ENCODE data around the gene OR5H15. TPM values are rescaled to one million over a fixed set of nuclear protein-coding genes. Genes with fewer than 3 reads are reported as not detected.
"Not testable (repeated sequence)": the region's sequence is repeated elsewhere in the genome, so short reads cannot be mapped to it uniquely, and the experiment has no call there.

The OR5H15 gene
- total RNA-seq = not detected in 2 replicates

- intact Hi-C loops (cut with micrococcal nuclease) = no loop called here
Measured at GRCh38 chr3:98166396-98166795, at the start of gene OR5H15. TSS of gene OR5H15 (plus strand) at chr3:98166696. CDS start at chr3:98168700, 2,004 bp downstream.

GRCh38 chr3:98130421-98130820 is 36.1 kb upstream of the OR5H15 start, which contains the start of gene OR5H1:
TSS of gene OR5H1 (plus strand) at chr3:98130721. CDS start at chr3:98132698, 1,977 bp downstream.
- intact Hi-C loops (cut with micrococcal nuclease) = no loop called here

GRCh38 chr3:98136631-98137030 is 29.9 kb upstream of the OR5H15 start:
- intact Hi-C loops (cut with micrococcal nuclease) = no loop called here

GRCh38 chr3:98137826-98138557 is 28.5 kb upstream of the OR5H15 start:
- intact Hi-C loops (cut with micrococcal nuclease) = not testable (repeated sequence)

GRCh38 chr3:98140531-98140930 is 26.0 kb upstream of the OR5H15 start:
- intact Hi-C loops (cut with micrococcal nuclease) = no loop called here

- intact Hi-C loops (cut with micrococcal nuclease) = no loop called here
Measured at GRCh38 chr3:98147179-98147578, 19.3 kb upstream of the OR5H15 start, which contains the start of gene OR5H14. TSS of gene OR5H14 (plus strand) at chr3:98147479. CDS start at chr3:98149386, 1,907 bp downstream.

- intact Hi-C loops (cut with micrococcal nuclease) = no loop called here
Measured at GRCh38 chr3:98148751-98149150, 17.7 kb upstream of the OR5H15 start.

- intact Hi-C loops (cut with micrococcal nuclease) = not testable (repeated sequence)
Measured at GRCh38 chr3:98149456-98149855, 17.0 kb upstream of the OR5H15 start.

GRCh38 chr3:98151241-98151640 is 15.3 kb upstream of the OR5H15 start:
- intact Hi-C loops (cut with micrococcal nuclease) = no loop called here

- intact Hi-C loops (cut with micrococcal nuclease) = no loop called here
Measured at GRCh38 chr3:98171071-98171470, 4.6 kb downstream of the OR5H15 start.

GRCh38 chr3:98172621-98173020 is 6.1 kb downstream of the OR5H15 start:
- intact Hi-C loops (cut with micrococcal nuclease) = no loop called here

- intact Hi-C loops (cut with micrococcal nuclease) = no loop called here
Measured at GRCh38 chr3:98180319-98180890, 13.9 kb downstream of the OR5H15 start.

GRCh38 chr3:98182196-98182595 is 15.7 kb downstream of the OR5H15 start:
- intact Hi-C loops (cut with micrococcal nuclease) = no loop called here

GRCh38 chr3:98185180-98185579 is 18.7 kb downstream of the OR5H15 start:
- intact Hi-C loops (cut with micrococcal nuclease) = loop anchor here (1.0 to 5.0 kb wide), 2 partner anchors 146 to 387 kb away; no protein-coding TSS in a partner anchor

- intact Hi-C loops (cut with micrococcal nuclease) = loop anchor here (1.0 to 5.0 kb wide), 2 partner anchors 141 to 384 kb away; no protein-coding TSS in a partner anchor
Measured at GRCh38 chr3:98188545-98188944, 22.0 kb downstream of the OR5H15 start.

GRCh38 chr3:98190911-98191310 is 24.4 kb downstream of the OR5H15 start:
- intact Hi-C loops (cut with micrococcal nuclease) = not testable (repeated sequence)

- intact Hi-C loops (cut with micrococcal nuclease) = not testable (repeated sequence)
Measured at GRCh38 chr3:98196293-98196692, 29.8 kb downstream of the OR5H15 start.

GRCh38 chr3:98199020-98199419 is 32.5 kb downstream of the OR5H15 start:
- intact Hi-C loops (cut with micrococcal nuclease) = no loop called here

GRCh38 chr3:98209244-98209643 is 42.7 kb downstream of the OR5H15 start:
- intact Hi-C loops (cut with micrococcal nuclease) = no loop called here

GRCh38 chr3:98213276-98213675 is 46.8 kb downstream of the OR5H15 start:
- intact Hi-C loops (cut with micrococcal nuclease) = no loop called here

GRCh38 chr3:98215051-98215450 is 48.6 kb downstream of the OR5H15 start:
- intact Hi-C loops (cut with micrococcal nuclease) = no loop called here
